H1 (cell line): Measurements from ENCODE around the gene CBR3. TPM values are rescaled to one million over a fixed set of nuclear protein-coding genes. Genes with fewer than 3 reads are reported as not detected.
"Not testable (repeated sequence)": the region's sequence is repeated elsewhere in the genome, so short reads cannot be mapped to it uniquely, and the experiment has no call there.

Source experiments
- CTCF ChIA-PET: fragments of 300-600 bp; sonication (Branson Sonifier 250); formaldehyde crosslinking; loops from one replicate; lab custom pipeline; 2021; ENCODE audit not compliant: partially characterized antibody; lab: Charles Lee
- POLR2A ChIA-PET: fragments of 300-600 bp; sonication (Branson Sonifier 250); formaldehyde crosslinking; loops from one replicate; lab custom pipeline; 2021; ENCODE audit warnings: inconsistent platforms; ENCODE audit not compliant: partially characterized antibody; lab: Charles Lee
- DNase-seq, 2 experiments: peaks; one replicate each; pipeline versions ENCODE4 v3.0.0 to v3.0.0-alpha.2; 2010 to 2022; ENCODE audit warnings: low spot score in 2 of 2, low read depth in 1 of 2, mixed read lengths in 1 of 2
- FAIRE-seq: peaks from 2 replicates; lab custom pipeline; 2011; peaks lifted over from hg19 to GRCh38; lab: Jason Lieb, UNC
- H2AFZ ChIP-seq: 2 replicates; pipeline ENCODE4 v1.8.1; 2012; ENCODE audit warnings: low read length, inconsistent platforms
- H2AK5ac ChIP-seq: 2 replicates; pipeline ENCODE4 v1.6.1; 2013; ENCODE audit warnings: low read depth, low read length
- H2BK120ac ChIP-seq: replicated peaks from 2 replicates; pipeline ENCODE3; 2013; ENCODE audit warnings: low read depth, low read length, inconsistent platforms
- H2BK12ac ChIP-seq: 2 replicates; pipeline ENCODE4 v1.6.1; 2013; ENCODE audit warnings: low read depth, low read length
- H2BK15ac ChIP-seq: 2 replicates; pipeline ENCODE4 v1.6.1; 2013; ENCODE audit warnings: low read length
- H2BK20ac ChIP-seq: 2 replicates; pipeline ENCODE4 v1.6.1; 2013; ENCODE audit warnings: low read length
- H2BK5ac ChIP-seq: 2 replicates; pipeline ENCODE4 v1.6.1; 2013; ENCODE audit warnings: low read depth, low read length
- H3K14ac ChIP-seq: 2 replicates; pipeline ENCODE4 v1.6.1; 2013; ENCODE audit warnings: inconsistent platforms; ENCODE audit not compliant: insufficient read length
- H3K18ac ChIP-seq: 2 replicates; pipeline ENCODE4 v1.6.1; 2013; ENCODE audit warnings: low read length; ENCODE audit errors: extremely low read depth
- H3K23ac ChIP-seq: 2 replicates; pipeline ENCODE4 v1.6.1; 2013; ENCODE audit warnings: inconsistent platforms; ENCODE audit not compliant: insufficient read length
- H3K23me2 ChIP-seq: 2 replicates; pipeline ENCODE4 v1.6.1; 2013; ENCODE audit warnings: low read depth, low read length
- H3K27ac ChIP-seq: 2 replicates; pipeline ENCODE4 v1.6.1; 2011; ENCODE audit warnings: low read depth, low read length, inconsistent platforms
- H3K27me3 ChIP-seq, 4 experiments: replicated peaks in 1 of 4; 1 replicate in 1 of 4; 2 replicates in 3 of 4; pipeline versions ENCODE4 v1.6.1 to v1.8.1; 2011 to 2013; ENCODE audit warnings: low read length in 3 of 4, mild to moderate bottlenecking in 3 of 4, inconsistent platforms in 2 of 4, mixed read lengths in 2 of 4, moderate library complexity in 1 of 4; ENCODE audit not compliant: control insufficient read depth in 3 of 4, insufficient read depth in 3 of 4; ENCODE audit errors: extremely low read depth in 1 of 4
- H3K36me3 ChIP-seq, 4 experiments: 2 replicates each; pipeline versions ENCODE4 v1.6.1 to v1.8.1; 2011 to 2013; ENCODE audit warnings: mild to moderate bottlenecking in 4 of 4, low read length in 3 of 4, moderate library complexity in 2 of 4, control low read depth in 1 of 4, inconsistent platforms in 1 of 4; ENCODE audit not compliant: insufficient read depth in 4 of 4, control insufficient read depth in 2 of 4
- H3K4ac ChIP-seq: replicated peaks from 2 replicates; pipeline ENCODE3; 2013; ENCODE audit warnings: low read length, low read depth, mixed read lengths, inconsistent platforms; ENCODE audit not compliant: insufficient read length
- H3K4me1 ChIP-seq, 4 experiments: replicated peaks in 1 of 4; 1 replicate in 1 of 4; 2 replicates in 3 of 4; pipeline versions ENCODE4 v1.6.1 to v1.8.1; 2011 to 2013; ENCODE audit warnings: low read length in 3 of 4, inconsistent platforms in 2 of 4, mixed read lengths in 1 of 4; ENCODE audit not compliant: insufficient read depth in 4 of 4, control insufficient read depth in 3 of 4
- H3K4me2 ChIP-seq, 2 experiments: 2 replicates each; pipeline versions ENCODE4 v1.6.1 to v1.8.1; 2011 to 2013; ENCODE audit warnings: low read depth in 2 of 2, low read length in 2 of 2, control low read depth in 1 of 2, inconsistent platforms in 1 of 2, mild to moderate bottlenecking in 1 of 2; ENCODE audit not compliant: insufficient read depth in 1 of 2
- H3K4me3 ChIP-seq, 4 experiments: fragments of 200-600, 300-600 bp in 1 of 4; sonication (generic), shearing (Covaris generic), sonication (Bioruptor Twin) in 1 of 4; 2 replicates each; pipeline versions ENCODE4 v1.5.1 to v1.8.1; 2011 to 2016; ENCODE audit warnings: low read length in 4 of 4, low read depth in 3 of 4, control low read depth in 2 of 4, inconsistent platforms in 2 of 4, mild to moderate bottlenecking in 2 of 4, mixed read lengths in 1 of 4, moderate library complexity in 1 of 4; ENCODE audit not compliant: insufficient read depth in 2 of 4; ENCODE audit errors: extremely low read depth in 1 of 4
- H3K56ac ChIP-seq: replicated peaks from 2 replicates; pipeline ENCODE3; 2013; ENCODE audit warnings: low read depth, mild to moderate bottlenecking, mixed read lengths, low read length, inconsistent platforms; ENCODE audit not compliant: insufficient read length
- H3K79me1 ChIP-seq: 2 replicates; pipeline ENCODE4 v1.6.1; 2013; ENCODE audit warnings: low read depth, low read length, control low read depth
- H3K79me2 ChIP-seq, 2 experiments: 2 replicates each; pipeline versions ENCODE4 v1.6.1 to v1.8.1; 2012 to 2013; ENCODE audit warnings: low read length in 2 of 2, mild to moderate bottlenecking in 2 of 2, inconsistent platforms in 1 of 2; ENCODE audit not compliant: insufficient read depth in 2 of 2, control insufficient read depth in 1 of 2
- H3K9ac ChIP-seq, 4 experiments: replicated peaks in 1 of 4; 1 replicate in 1 of 4; 2 replicates in 3 of 4; pipeline versions ENCODE4 v1.6.1 to v1.8.1; 2011 to 2013; ENCODE audit warnings: low read depth in 3 of 4, low read length in 3 of 4, control low read depth in 2 of 4, mild to moderate bottlenecking in 2 of 4, moderate library complexity in 2 of 4, inconsistent platforms in 1 of 4; ENCODE audit errors: extremely low read depth in 1 of 4
- H3K9me3 ChIP-seq, 2 experiments: 2 replicates each; pipeline versions ENCODE4 v1.6.1 to v1.8.1; 2012 to 2013; ENCODE audit warnings: mild to moderate bottlenecking in 2 of 2, moderate library complexity in 2 of 2, control low read depth in 1 of 2, inconsistent platforms in 1 of 2, low read depth in 1 of 2, low read length in 1 of 2, mixed read lengths in 1 of 2; ENCODE audit not compliant: insufficient read depth in 2 of 2
- H4K20me1 ChIP-seq, 2 experiments: replicated peaks in 1 of 2; 2 replicates each; pipeline versions ENCODE3 to v1.8.1; 2011 to 2013; ENCODE audit warnings: inconsistent platforms in 2 of 2, low read length in 2 of 2, mild to moderate bottlenecking in 1 of 2; ENCODE audit not compliant: insufficient read depth in 2 of 2, control insufficient read depth in 1 of 2
- H4K5ac ChIP-seq: 2 replicates; pipeline ENCODE4 v1.6.1; 2013; ENCODE audit warnings: low read length, low read depth, mixed read lengths, inconsistent platforms; ENCODE audit not compliant: insufficient read length
- H4K8ac ChIP-seq: 2 replicates; pipeline ENCODE4 v1.8.0; 2013; ENCODE audit warnings: mild to moderate bottlenecking, moderate library complexity, low read length, inconsistent platforms; ENCODE audit not compliant: insufficient read depth; ENCODE audit errors: extremely low read depth
- H4K91ac ChIP-seq: replicated peaks from 2 replicates; pipeline ENCODE3; 2013; ENCODE audit warnings: low read length, mixed read lengths, inconsistent platforms; ENCODE audit not compliant: insufficient read length
- WGBS, 2 experiments: shearing (Covaris generic) in 1 of 2; methylation state at CpG; one replicate each; pipeline versions ENCODE4 v1.1.6 to v1.1.7; 2013 to 2015; ENCODE audit warnings: low lambda C conversion rate in 2 of 2, mixed read lengths in 2 of 2, inconsistent platforms in 1 of 2, low coverage in 1 of 2, missing lambda C conversion rate in 1 of 2; ENCODE audit not compliant: insufficient replicate concordance in 2 of 2, insufficient coverage in 1 of 2, insufficient read length in 1 of 2; ENCODE audit errors: extremely low coverage in 1 of 2, missing lambda C conversion rate in 1 of 2; 5-methylcytosine and 5-hydroxymethylcytosine counted together
- polyA plus RNA-seq, 7 experiments: library from polyadenylated mRNA; depleted of rRNA in 3 of 7; stranded (reverse) in 5 of 7; unstranded in 2 of 7; fragments of >200 nt in 5 of 7; fragments of 200-250 nt in 2 of 7; gene quantifications; 1 replicate in 5 of 7; 2 replicates in 1 of 7; 4 replicates in 1 of 7; pipeline versions ENCODE4 v1.2.1 to v1.2.3, GENCODE V29; 2011 to 2013; ENCODE audit warnings: missing spikeins in 2 of 7, mixed read lengths in 2 of 7
- total RNA-seq: library from RNA; stranded (reverse); fragmentation: NEBNext Ultra II Directional; extraction: Animal tissue kit (Norgen Biotek cat#: 25700); gene quantifications from 2 replicates; pipeline ENCODE4 v1.2.1, GENCODE V29; 2021

CBR3 gene
- total and polyA plus RNA-seq, 2 of the 8 experiments (the other 6 are each of a cell fraction or from before 2014, with no cell fraction given), result 1.2 to 4.3 TPM

DNA sequence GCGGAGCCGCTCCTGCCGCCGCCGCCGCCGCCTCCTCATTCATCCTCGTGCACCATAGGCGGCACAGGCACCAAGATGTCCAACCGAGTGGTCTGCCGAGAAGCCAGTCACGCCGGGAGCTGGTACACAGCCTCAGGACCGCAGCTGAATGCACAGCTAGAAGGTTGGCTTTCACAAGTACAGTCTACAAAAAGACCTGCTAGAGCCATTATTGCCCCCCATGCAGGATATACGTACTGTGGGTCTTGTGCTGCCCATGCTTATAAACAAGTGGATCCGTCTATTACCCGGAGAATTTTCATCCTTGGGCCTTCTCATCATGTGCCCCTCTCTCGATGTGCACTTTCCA is 4.5 kb upstream of the CBR3 start:
- H2AK5ac ChIP-seq, H3K79me2 ChIP-seq, POLR2A ChIA-PET, H2BK15ac ChIP-seq, H2BK20ac ChIP-seq, H2BK12ac ChIP-seq, H3K79me1 ChIP-seq, H3K23ac ChIP-seq, H4K5ac ChIP-seq, FAIRE-seq, H3K36me3 ChIP-seq, H3K23me2 ChIP-seq, H3K4ac ChIP-seq, H2BK120ac ChIP-seq, H3K18ac ChIP-seq, H3K9me3 ChIP-seq, CTCF ChIA-PET, H4K8ac ChIP-seq, H4K91ac ChIP-seq, DNase-seq, H2BK5ac ChIP-seq, H4K20me1 ChIP-seq, H3K14ac ChIP-seq, H3K56ac ChIP-seq, H3K9ac ChIP-seq, H3K27ac ChIP-seq: not testable (repeated sequence)
- H3K4me1 ChIP-seq, result peaks cover 3 to 13% (median 4%) of the 10 kb centered on the region in 4 experiments; a peak in 6 of 7 replicates
- peak overlapping the region; percentile 61 to 63 for H3K4me2 ChIP-seq
- H2AFZ ChIP-seq, result peak overlapping the region; percentile 81
- WGBS, 2 experiments, result 24% methylated on average over 9 of the region's 18 CpGs; no CpG with 5 or more reads in 1 of the 2 experiments
- peak overlapping the region in 2 of 4 experiments; percentile 22 to 56; a peak in 6 of 8 replicates for H3K4me3 ChIP-seq
- peaks cover 9 to 29% (median 15%) of the 10 kb centered on the region in 4 experiments for H3K27me3 ChIP-seq

GRCh38 chr21:36130839-36131238 is 4.0 kb upstream of the CBR3 start:
- H3K4ac ChIP-seq, H3K56ac ChIP-seq, H3K23ac ChIP-seq, H4K20me1 ChIP-seq, H2BK5ac ChIP-seq, H3K9me3 ChIP-seq, H4K8ac ChIP-seq, FAIRE-seq, H2BK20ac ChIP-seq, H3K79me2 ChIP-seq, H4K5ac ChIP-seq, H3K9ac ChIP-seq, H3K18ac ChIP-seq, H3K36me3 ChIP-seq, H3K14ac ChIP-seq, H4K91ac ChIP-seq, H3K27ac ChIP-seq, H2AK5ac ChIP-seq, H2BK120ac ChIP-seq, CTCF ChIA-PET, H2BK12ac ChIP-seq, H2BK15ac ChIP-seq, DNase-seq, H3K79me1 ChIP-seq: not testable (repeated sequence)
- POLR2A ChIA-PET, result interaction anchor here (0.6 kb wide), 1 partner anchor 12 kb away, joined by 3 read pairs; no protein-coding TSS in a partner anchor
- Histone ChIP-seq H2AFZ (peak overlapping the region; percentile 81; the same call in 1 of the 2 replicates), H3K4me3 (peak overlapping the region in 2 of 4 experiments; percentile 22 to 56; a peak in 3 of 8 replicates), H3K4me2 (peak overlapping the region; percentile 61 to 63), H3K4me1 (peaks cover 3 to 13% (median 4%) of the 10 kb centered on the region in 4 experiments; a peak in 6 of 7 replicates), H3K23me2 (peaks cover 14% of the 10 kb centered on the region), H3K27me3 (peaks cover 11 to 34% (median 19%) of the 10 kb centered on the region in 4 experiments)
- WGBS, 2 experiments, result 88% methylated on average over 5 of the region's 5 CpGs; no CpG with 5 or more reads in 1 of the 2 experiments
